ENCODE data around the gene EPHB3.
A peak's percentile ranks its signal among the peaks of the same experiment; 100 is the strongest.

Gene EPHB3

DNA sequence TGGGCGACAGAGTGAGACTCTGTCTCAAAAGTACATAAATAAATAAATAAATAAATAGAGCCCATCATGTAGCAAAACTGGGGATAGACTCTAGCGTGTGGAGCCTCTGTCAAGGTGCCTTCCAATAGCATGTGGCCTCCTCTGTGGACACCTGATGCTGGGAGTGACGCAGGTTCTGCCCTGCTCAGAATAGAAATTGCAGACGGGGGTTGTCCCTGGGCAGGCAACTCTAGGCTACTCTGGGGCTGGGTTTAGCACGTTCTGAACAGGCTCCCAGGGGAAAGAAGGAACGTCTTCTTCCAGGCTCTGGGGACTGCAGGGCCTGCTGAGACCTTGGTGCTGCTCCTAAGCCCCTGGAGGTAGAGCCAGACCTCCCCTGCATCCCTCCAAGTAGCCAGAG lies 65.3 kb downstream of the EPHB3 start:
- DNase-seq = no peak

GRCh38 chr3:184629555-184630160 lies 68.1 kb downstream of the EPHB3 start:
- no peak for DNase-seq

GRCh38 chr3:184630861-184631471 lies 69.4 kb downstream of the EPHB3 start:
- no peak for DNase-seq

DNA sequence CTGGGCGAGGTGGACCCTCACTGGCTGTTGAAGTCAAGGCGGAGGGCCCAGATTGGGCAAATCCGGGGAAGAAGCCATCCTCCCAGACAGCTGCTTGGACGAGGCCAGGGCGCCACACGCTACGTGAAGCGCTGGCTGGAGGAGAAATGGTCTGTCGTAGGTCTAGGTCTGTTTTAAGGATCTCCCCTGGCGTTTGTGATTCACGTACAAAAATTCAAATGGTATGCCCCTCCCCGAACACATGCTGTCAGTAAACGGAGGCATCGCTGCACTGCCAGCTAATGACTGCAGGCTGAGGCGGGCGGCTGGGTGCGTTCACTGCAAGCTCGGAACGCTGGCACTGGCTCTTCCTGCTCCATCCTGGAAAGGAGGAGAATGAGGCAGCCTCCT lies 69.9 kb downstream of the EPHB3 start:
- DNase-seq = peak; percentile 33
